ENCODE results near the gene PDGFD. TPM values are rescaled to one million over a fixed set of nuclear protein-coding genes. Genes with fewer than 3 reads are reported as not detected.

The PDGFD gene
- total and polyA plus RNA-seq, 2 experiments from 2014 or later, result 1.9 to 4.5 TPM

DNA sequence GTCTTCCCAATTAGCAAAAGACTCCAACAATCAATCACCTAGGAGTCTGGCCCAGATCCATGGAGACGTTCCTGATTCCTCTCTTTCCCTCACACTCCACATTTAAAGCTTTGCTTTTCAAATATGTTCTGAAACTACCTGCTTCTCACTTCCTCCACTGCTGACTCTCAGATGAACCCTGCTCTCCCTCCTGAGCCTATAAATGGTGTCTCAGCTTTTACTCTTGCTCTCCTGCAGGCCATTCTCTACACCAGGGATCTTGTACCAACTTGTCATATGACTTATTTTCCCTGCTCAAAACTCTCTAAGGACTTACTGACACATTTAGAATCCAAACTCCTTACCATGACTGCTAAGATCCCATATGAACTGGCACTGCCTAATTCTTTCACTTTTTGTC, 265.9 kb downstream of the PDGFD start (continued):
- TF ChIP-seq, protein P1, sequence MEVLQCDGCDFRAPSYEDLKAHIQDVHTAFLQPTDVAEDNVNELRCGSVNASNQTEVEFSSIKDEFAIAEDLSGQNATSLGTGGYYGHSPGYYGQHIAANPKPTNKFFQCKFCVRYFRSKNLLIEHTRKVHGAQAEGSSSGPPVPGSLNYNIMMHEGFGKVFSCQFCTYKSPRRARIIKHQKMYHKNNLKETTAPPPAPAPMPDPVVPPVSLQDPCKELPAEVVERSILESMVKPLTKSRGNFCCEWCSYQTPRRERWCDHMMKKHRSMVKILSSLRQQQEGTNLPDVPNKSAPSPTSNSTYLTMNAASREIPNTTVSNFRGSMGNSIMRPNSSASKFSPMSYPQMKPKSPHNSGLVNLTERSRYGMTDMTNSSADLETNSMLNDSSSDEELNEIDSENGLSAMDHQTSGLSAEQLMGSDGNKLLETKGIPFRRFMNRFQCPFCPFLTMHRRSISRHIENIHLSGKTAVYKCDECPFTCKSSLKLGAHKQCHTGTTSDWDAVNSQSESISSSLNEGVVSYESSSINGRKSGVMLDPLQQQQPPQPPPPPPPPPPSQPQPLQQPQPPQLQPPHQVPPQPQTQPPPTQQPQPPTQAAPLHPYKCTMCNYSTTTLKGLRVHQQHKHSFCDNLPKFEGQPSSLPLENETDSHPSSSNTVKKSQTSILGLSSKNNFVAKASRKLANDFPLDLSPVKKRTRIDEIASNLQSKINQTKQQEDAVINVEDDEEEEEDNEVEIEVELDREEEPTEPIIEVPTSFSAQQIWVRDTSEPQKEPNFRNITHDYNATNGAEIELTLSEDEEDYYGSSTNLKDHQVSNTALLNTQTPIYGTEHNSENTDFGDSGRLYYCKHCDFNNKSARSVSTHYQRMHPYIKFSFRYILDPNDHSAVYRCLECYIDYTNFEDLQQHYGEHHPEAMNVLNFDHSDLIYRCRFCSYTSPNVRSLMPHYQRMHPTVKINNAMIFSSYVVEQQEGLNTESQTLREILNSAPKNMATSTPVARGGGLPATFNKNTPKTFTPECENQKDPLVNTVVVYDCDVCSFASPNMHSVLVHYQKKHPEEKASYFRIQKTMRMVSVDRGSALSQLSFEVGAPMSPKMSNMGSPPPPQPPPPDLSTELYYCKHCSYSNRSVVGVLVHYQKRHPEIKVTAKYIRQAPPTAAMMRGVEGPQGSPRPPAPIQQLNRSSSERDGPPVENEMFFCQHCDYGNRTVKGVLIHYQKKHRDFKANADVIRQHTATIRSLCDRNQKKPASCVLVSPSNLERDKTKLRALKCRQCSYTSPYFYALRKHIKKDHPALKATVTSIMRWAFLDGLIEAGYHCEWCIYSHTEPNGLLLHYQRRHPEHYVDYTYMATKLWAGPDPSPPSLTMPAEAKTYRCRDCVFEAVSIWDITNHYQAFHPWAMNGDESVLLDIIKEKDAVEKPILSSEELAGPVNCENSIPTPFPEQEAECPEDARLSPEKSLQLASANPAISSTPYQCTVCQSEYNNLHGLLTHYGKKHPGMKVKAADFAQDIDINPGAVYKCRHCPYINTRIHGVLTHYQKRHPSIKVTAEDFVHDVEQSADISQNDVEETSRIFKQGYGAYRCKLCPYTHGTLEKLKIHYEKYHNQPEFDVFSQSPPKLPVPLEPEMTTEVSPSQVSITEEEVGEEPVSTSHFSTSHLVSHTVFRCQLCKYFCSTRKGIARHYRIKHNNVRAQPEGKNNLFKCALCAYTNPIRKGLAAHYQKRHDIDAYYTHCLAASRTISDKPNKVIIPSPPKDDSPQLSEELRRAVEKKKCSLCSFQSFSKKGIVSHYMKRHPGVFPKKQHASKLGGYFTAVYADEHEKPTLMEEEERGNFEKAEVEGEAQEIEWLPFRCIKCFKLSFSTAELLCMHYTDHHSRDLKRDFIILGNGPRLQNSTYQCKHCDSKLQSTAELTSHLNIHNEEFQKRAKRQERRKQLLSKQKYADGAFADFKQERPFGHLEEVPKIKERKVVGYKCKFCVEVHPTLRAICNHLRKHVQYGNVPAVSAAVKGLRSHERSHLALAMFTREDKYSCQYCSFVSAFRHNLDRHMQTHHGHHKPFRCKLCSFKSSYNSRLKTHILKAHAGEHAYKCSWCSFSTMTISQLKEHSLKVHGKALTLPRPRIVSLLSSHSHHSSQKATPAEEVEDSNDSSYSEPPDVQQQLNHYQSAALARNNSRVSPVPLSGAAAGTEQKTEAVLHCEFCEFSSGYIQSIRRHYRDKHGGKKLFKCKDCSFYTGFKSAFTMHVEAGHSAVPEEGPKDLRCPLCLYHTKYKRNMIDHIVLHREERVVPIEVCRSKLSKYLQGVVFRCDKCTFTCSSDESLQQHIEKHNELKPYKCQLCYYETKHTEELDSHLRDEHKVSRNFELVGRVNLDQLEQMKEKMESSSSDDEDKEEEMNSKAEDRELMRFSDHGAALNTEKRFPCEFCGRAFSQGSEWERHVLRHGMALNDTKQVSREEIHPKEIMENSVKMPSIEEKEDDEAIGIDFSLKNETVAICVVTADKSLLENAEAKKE (CRISPR knock-in tag; IDR thresholded peaks at IDR 0.05), result no peak
- TF ChIP-seq, protein P2, sequence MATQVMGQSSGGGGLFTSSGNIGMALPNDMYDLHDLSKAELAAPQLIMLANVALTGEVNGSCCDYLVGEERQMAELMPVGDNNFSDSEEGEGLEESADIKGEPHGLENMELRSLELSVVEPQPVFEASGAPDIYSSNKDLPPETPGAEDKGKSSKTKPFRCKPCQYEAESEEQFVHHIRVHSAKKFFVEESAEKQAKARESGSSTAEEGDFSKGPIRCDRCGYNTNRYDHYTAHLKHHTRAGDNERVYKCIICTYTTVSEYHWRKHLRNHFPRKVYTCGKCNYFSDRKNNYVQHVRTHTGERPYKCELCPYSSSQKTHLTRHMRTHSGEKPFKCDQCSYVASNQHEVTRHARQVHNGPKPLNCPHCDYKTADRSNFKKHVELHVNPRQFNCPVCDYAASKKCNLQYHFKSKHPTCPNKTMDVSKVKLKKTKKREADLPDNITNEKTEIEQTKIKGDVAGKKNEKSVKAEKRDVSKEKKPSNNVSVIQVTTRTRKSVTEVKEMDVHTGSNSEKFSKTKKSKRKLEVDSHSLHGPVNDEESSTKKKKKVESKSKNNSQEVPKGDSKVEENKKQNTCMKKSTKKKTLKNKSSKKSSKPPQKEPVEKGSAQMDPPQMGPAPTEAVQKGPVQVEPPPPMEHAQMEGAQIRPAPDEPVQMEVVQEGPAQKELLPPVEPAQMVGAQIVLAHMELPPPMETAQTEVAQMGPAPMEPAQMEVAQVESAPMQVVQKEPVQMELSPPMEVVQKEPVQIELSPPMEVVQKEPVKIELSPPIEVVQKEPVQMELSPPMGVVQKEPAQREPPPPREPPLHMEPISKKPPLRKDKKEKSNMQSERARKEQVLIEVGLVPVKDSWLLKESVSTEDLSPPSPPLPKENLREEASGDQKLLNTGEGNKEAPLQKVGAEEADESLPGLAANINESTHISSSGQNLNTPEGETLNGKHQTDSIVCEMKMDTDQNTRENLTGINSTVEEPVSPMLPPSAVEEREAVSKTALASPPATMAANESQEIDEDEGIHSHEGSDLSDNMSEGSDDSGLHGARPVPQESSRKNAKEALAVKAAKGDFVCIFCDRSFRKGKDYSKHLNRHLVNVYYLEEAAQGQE (IDR thresholded peaks at IDR 0.05; ENCODE audit: unreplicated experiment), result no peak
- TF ChIP-seq, protein P3, sequence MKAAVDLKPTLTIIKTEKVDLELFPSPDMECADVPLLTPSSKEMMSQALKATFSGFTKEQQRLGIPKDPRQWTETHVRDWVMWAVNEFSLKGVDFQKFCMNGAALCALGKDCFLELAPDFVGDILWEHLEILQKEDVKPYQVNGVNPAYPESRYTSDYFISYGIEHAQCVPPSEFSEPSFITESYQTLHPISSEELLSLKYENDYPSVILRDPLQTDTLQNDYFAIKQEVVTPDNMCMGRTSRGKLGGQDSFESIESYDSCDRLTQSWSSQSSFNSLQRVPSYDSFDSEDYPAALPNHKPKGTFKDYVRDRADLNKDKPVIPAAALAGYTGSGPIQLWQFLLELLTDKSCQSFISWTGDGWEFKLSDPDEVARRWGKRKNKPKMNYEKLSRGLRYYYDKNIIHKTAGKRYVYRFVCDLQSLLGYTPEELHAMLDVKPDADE (IDR thresholded peaks at IDR 0.05), result no peak
